Astrocyte of the hippocampus (primary cell): ENCODE measurements around the gene TPD52L2.
"Not testable (repeated sequence)": the region's sequence is repeated elsewhere in the genome, so short reads cannot be mapped to it uniquely, and the experiment has no call there.

Experiments used
- DNase-seq: peaks from one replicate; pipeline ENCODE4 v3.0.0; 2011; ENCODE audit warnings: low read depth, low spot score

The TPD52L2 gene

GRCh38 chr20:63835021-63835858 lies 29.8 kb upstream of the TPD52L2 start:
- peak; percentile 98 for DNase-seq

GRCh38 chr20:63836458-63837344 lies 28.4 kb upstream of the TPD52L2 start:
- DNase-seq = no peak

- no peak for DNase-seq
Measured at GRCh38 chr20:63837479-63837878, 27.6 kb upstream of the TPD52L2 start.

GRCh38 chr20:63839620-63840019 lies 25.4 kb upstream of the TPD52L2 start:
- DNase-seq = no peak

- no peak for DNase-seq
Measured at GRCh38 chr20:63840405-63840828, 24.7 kb upstream of the TPD52L2 start.

GRCh38 chr20:63842258-63842657 lies 22.8 kb upstream of the TPD52L2 start:
- no peak for DNase-seq

- DNase-seq = no peak
Measured at GRCh38 chr20:63843222-63843621, 21.8 kb upstream of the TPD52L2 start.

GRCh38 chr20:63843778-63844177 lies 21.3 kb upstream of the TPD52L2 start:
- DNase-seq = no peak

- DNase-seq = no peak
Measured at GRCh38 chr20:63844511-63844991, 20.5 kb upstream of the TPD52L2 start.

- DNase-seq = peak; percentile 47
Measured at GRCh38 chr20:63846128-63846771, 18.8 kb upstream of the TPD52L2 start.

- no peak for DNase-seq
Measured at GRCh38 chr20:63846888-63847236, 18.2 kb upstream of the TPD52L2 start.

- no peak for DNase-seq
Measured at GRCh38 chr20:63847237-63848002, 17.6 kb upstream of the TPD52L2 start.

- no peak for DNase-seq
Measured at GRCh38 chr20:63848003-63848911, 16.8 kb upstream of the TPD52L2 start.

GRCh38 chr20:63850689-63851547 lies 14.2 kb upstream of the TPD52L2 start:
- no peak for DNase-seq

- not testable (repeated sequence) for DNase-seq
Measured at GRCh38 chr20:63851548-63851943, 13.5 kb upstream of the TPD52L2 start.

GRCh38 chr20:63853733-63854068 lies 11.4 kb upstream of the TPD52L2 start:
- not testable (repeated sequence) for DNase-seq

- DNase-seq = no peak
Measured at GRCh38 chr20:63854069-63854765, 10.9 kb upstream of the TPD52L2 start.

GRCh38 chr20:63854766-63855362 lies 10.2 kb upstream of the TPD52L2 start:
- DNase-seq = peak; percentile 26
